IMR-90 (cell line): ENCODE data around the gene TNS3.

Experiments
- CHD1 ChIP-seq: IDR thresholded peaks from 2 replicates; pipeline ENCODE4 v1.6.1; 2012; ENCODE audit warnings: low read depth, low read length, improper control_type of control experiment
- POLR2A ChIP-seq: IDR thresholded peaks from 2 replicates; pipeline ENCODE4 v1.6.1; 2012; ENCODE audit warnings: mild to moderate bottlenecking, low read depth, low read length
- TF ChIP-seq, protein P1 (sequence below): conservative IDR thresholded peaks from 2 replicates; pipeline ENCODE4 v1.5.1; 2012; ENCODE audit warnings: mild to moderate bottlenecking, low read depth, low read length, improper control_type of control experiment
- TF ChIP-seq, protein P2 (sequence below): fragments of 150-350 bp; IDR thresholded peaks from 2 replicates; pipeline ENCODE4 v1.6.1; 2017; ENCODE audit warnings: mild to moderate bottlenecking, antibody characterized with exemption, low read length, low read depth

DNA sequence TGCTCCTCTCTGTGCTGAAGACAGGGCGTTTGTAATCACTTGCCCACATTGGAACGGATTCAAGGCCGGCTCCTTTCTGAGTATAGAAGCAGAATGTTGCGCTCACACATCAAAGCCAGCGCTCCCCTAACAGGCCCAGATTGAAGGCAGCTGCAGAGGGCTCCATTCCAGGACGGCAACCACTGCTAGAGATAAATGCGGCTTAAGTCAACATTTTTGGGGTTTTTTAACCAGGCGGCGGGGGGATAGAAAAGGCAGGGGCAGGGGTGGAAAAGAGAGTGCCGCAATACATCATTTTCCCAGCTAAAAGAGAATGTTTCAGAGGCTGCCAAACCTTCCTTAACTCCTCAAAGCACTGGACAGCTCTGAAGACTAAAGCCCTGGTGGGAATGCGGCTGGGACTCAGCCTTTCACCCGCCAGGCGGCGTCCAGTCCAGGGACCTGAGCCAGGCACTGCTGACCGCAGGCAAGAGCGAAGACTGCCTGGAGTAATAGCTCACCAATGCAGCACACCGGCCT lies 189.6 kb downstream of the TNS3 start:
- TF ChIP-seq POLR2A = no peak
- TF ChIP-seq, protein P1, sequence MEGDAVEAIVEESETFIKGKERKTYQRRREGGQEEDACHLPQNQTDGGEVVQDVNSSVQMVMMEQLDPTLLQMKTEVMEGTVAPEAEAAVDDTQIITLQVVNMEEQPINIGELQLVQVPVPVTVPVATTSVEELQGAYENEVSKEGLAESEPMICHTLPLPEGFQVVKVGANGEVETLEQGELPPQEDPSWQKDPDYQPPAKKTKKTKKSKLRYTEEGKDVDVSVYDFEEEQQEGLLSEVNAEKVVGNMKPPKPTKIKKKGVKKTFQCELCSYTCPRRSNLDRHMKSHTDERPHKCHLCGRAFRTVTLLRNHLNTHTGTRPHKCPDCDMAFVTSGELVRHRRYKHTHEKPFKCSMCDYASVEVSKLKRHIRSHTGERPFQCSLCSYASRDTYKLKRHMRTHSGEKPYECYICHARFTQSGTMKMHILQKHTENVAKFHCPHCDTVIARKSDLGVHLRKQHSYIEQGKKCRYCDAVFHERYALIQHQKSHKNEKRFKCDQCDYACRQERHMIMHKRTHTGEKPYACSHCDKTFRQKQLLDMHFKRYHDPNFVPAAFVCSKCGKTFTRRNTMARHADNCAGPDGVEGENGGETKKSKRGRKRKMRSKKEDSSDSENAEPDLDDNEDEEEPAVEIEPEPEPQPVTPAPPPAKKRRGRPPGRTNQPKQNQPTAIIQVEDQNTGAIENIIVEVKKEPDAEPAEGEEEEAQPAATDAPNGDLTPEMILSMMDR = peak; percentile 62
- no peak for TF ChIP-seq CHD1
- TF ChIP-seq, protein P2, sequence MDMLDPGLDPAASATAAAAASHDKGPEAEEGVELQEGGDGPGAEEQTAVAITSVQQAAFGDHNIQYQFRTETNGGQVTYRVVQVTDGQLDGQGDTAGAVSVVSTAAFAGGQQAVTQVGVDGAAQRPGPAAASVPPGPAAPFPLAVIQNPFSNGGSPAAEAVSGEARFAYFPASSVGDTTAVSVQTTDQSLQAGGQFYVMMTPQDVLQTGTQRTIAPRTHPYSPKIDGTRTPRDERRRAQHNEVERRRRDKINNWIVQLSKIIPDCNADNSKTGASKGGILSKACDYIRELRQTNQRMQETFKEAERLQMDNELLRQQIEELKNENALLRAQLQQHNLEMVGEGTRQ = no peak
